HCT116 (cell line): ENCODE data around the gene NCSTN. TPM values are rescaled to one million over a fixed set of nuclear protein-coding genes. Genes with fewer than 3 reads are reported as not detected.

Experiments
- ATAC-seq: fragments of 200-7000 bp; cut with Tn5 transposase; 2 replicates; pipeline ENCODE4 v1.9.1; 2020; ENCODE audit warnings: mild to moderate bottlenecking, moderate library complexity
- BruUV-seq: library from RNA; stranded (reverse); fragments of 400-500 nt; replicated peaks from 2 replicates; lab custom pipeline; 2021; lab: Mats Ljungman, UMichigan
- CTCF ChIA-PET: fragments of 300-600 bp; sonication (Branson Sonifier 250); formaldehyde crosslinking; loops from one replicate; lab custom pipeline; 2021; ENCODE audit warnings: antibody characterized with exemption; lab: Charles Lee
- POLR2A ChIA-PET: fragments of 300-600, 350-600 bp; sonication (Branson Sonifier 250); formaldehyde crosslinking; loops from one replicate; lab custom pipeline; 2021; ENCODE audit warnings: antibody characterized with exemption; lab: Charles Lee
- RAD21 ChIA-PET, 2 experiments: fragments of 300-600 bp; sonication (Branson Sonifier 250); formaldehyde crosslinking; loops; one replicate each; lab custom pipeline; 2023; ENCODE audit warnings: low total read pairs in 2 of 2; ENCODE audit not compliant: uncharacterized antibody in 2 of 2, unreplicated experiment in 2 of 2, low non-redundant PET in 1 of 2; lab: Charles Lee
- DNase-seq: peaks from one replicate; pipeline ENCODE4 v3.0.0-alpha.2; 2010; ENCODE audit warnings: low read depth, low spot score
- H2AFZ ChIP-seq: fragments of 200-600 bp; shearing (Covaris generic), sonication (generic); 2 replicates; pipeline ENCODE4 v1.6.1; 2017; ENCODE audit warnings: low read depth, mixed run types, mixed read lengths, antibody characterized with exemption, low read length; ENCODE audit not compliant: poor library complexity, severe bottlenecking
- H3K27ac ChIP-seq: 2 replicates; pipeline ENCODE4 v1.5.1; 2012; ENCODE audit warnings: low read depth, low read length
- H3K27me3 ChIP-seq: fragments of 200-600 bp; sonication (generic); 2 replicates; pipeline ENCODE4 v1.6.1; 2016; ENCODE audit warnings: mixed run types, low read length, mixed read lengths; ENCODE audit not compliant: insufficient read depth
- H3K36me3 ChIP-seq, 2 experiments: fragments of 200-500 bp in 1 of 2; fragments of 200-600 bp in 1 of 2; sonication (Bioruptor generic) in 1 of 2; sonication (generic) in 1 of 2; 2 replicates each; pipeline versions ENCODE4 v1.5.1 to v1.6.1; 2014 to 2016; ENCODE audit warnings: low read length in 2 of 2, inconsistent platforms in 1 of 2, mixed read lengths in 1 of 2, mixed run types in 1 of 2; ENCODE audit not compliant: insufficient read depth in 2 of 2, control insufficient read depth in 1 of 2
- H3K4me1 ChIP-seq, 2 experiments: fragments of 200-600 bp in 1 of 2; sonication (generic) in 1 of 2; 2 replicates each; pipeline versions ENCODE4 v1.5.1 to v1.6.1; 2012 to 2017; ENCODE audit warnings: low read length in 2 of 2, inconsistent platforms in 1 of 2, mild to moderate bottlenecking in 1 of 2, mixed read lengths in 1 of 2, mixed run types in 1 of 2, moderate library complexity in 1 of 2; ENCODE audit not compliant: insufficient read depth in 2 of 2, control insufficient read depth in 1 of 2
- H3K4me2 ChIP-seq: fragments of 200-600 bp; sonication (generic); 2 replicates; pipeline ENCODE4 v1.6.1; 2017; ENCODE audit warnings: mixed run types, low read length, mixed read lengths
- H3K4me3 ChIP-seq, 2 experiments: fragments of 200-600 bp in 1 of 2; sonication (generic) in 1 of 2; replicated peaks in 1 of 2; 2 replicates each; pipeline ENCODE4 v1.5.1; 2011 to 2016; ENCODE audit warnings: low read length in 2 of 2, control low read depth in 1 of 2, low read depth in 1 of 2, mild to moderate bottlenecking in 1 of 2, mixed read lengths in 1 of 2, mixed run types in 1 of 2
- H3K79me2 ChIP-seq: fragments of 200-600 bp; sonication (generic); 2 replicates; pipeline ENCODE4 v1.6.1; 2017; ENCODE audit warnings: mild to moderate bottlenecking, mixed run types, low read length, moderate library complexity, mixed read lengths; ENCODE audit not compliant: insufficient read depth
- H3K9ac ChIP-seq: fragments of 200-600 bp; sonication (generic); 2 replicates; pipeline ENCODE4 v1.6.1; 2016; ENCODE audit warnings: low read length, mixed read lengths
- H3K9me2 ChIP-seq: fragments of 200-600 bp; sonication (generic), shearing (Covaris generic); 2 replicates; pipeline ENCODE4 v1.6.1; 2017; ENCODE audit warnings: mixed run types, mild to moderate bottlenecking, moderate library complexity; ENCODE audit not compliant: insufficient read depth
- H3K9me3 ChIP-seq, 2 experiments: fragments of 200-500 bp in 1 of 2; fragments of 200-600 bp in 1 of 2; sonication (Bioruptor generic) in 1 of 2; sonication (generic) in 1 of 2; 2 replicates each; pipeline ENCODE4 v1.6.1; 2014 to 2017; ENCODE audit warnings: low read length in 2 of 2, mixed read lengths in 2 of 2, inconsistent platforms in 1 of 2, low read depth in 1 of 2, mild to moderate bottlenecking in 1 of 2, mixed run types in 1 of 2, moderate library complexity in 1 of 2; ENCODE audit not compliant: control insufficient read depth in 1 of 2, insufficient read depth in 1 of 2
- H4K20me1 ChIP-seq: fragments of 200-600 bp; sonication (generic), shearing (Covaris generic); 2 replicates; pipeline ENCODE4 v1.6.1; 2017; ENCODE audit warnings: mixed run types, mild to moderate bottlenecking, moderate library complexity; ENCODE audit not compliant: insufficient read depth
- RAD21 ChIP-seq: IDR thresholded peaks from 2 replicates; pipeline ENCODE4 v1.6.1; 2012; ENCODE audit warnings: low read depth, mild to moderate bottlenecking
- TCF7L2 ChIP-seq: IDR thresholded peaks from 2 replicates; pipeline ENCODE4 v1.7.0; 2011; ENCODE audit warnings: borderline replicate concordance, inconsistent platforms; ENCODE audit not compliant: insufficient read depth, insufficient read length; ENCODE audit errors: extremely low read depth
- YY1 ChIP-seq: IDR thresholded peaks from 2 replicates; pipeline ENCODE4 v1.6.1; 2011; ENCODE audit warnings: low read length, low read depth, moderate library complexity, mild to moderate bottlenecking; ENCODE audit not compliant: insufficient replicate concordance; ENCODE audit errors: extremely low read depth
- intact Hi-C: fragments of 100-400 bp; cut with micrococcal nuclease; formaldehyde crosslinking; loops from 2 replicates; pipeline ENCODE4 v1.10.0; 2022
- total RNA-seq: library from RNA; stranded (reverse); gene quantifications from one replicate; pipeline ENCODE4 v1.2.1, GENCODE V29; 2021; ENCODE audit not compliant: unreplicated experiment
- TF ChIP-seq, protein P1 (sequence below): IDR thresholded peaks from 2 replicates; pipeline ENCODE4 v1.6.1; 2011; ENCODE audit warnings: mild to moderate bottlenecking, low read length, moderate library complexity; ENCODE audit not compliant: insufficient replicate concordance; ENCODE audit errors: extremely low read depth
- TF ChIP-seq, protein P2 (sequence below), 3 experiments: fragments of 200-600 bp in 1 of 3; sonication (generic) in 1 of 3; IDR thresholded peaks in 2 of 3; conservative IDR thresholded peaks in 1 of 3; 2 replicates each; pipeline ENCODE4 v1.5.1; 2012 to 2017; ENCODE audit warnings: low read depth in 2 of 3, low read length in 2 of 3, antibody characterized with exemption in 1 of 3, borderline replicate concordance in 1 of 3, control low read depth in 1 of 3, mild to moderate bottlenecking in 1 of 3, mixed read lengths in 1 of 3, mixed run types in 1 of 3, moderate library complexity in 1 of 3; ENCODE audit not compliant: insufficient read depth in 1 of 3
- TF ChIP-seq, protein P3 (sequence below): IDR thresholded peaks from 2 replicates; pipeline ENCODE4 v1.6.1; 2012

Gene NCSTN
- total RNA-seq, 1 experiment from 2014 or later: 68.4 TPM

DNA sequence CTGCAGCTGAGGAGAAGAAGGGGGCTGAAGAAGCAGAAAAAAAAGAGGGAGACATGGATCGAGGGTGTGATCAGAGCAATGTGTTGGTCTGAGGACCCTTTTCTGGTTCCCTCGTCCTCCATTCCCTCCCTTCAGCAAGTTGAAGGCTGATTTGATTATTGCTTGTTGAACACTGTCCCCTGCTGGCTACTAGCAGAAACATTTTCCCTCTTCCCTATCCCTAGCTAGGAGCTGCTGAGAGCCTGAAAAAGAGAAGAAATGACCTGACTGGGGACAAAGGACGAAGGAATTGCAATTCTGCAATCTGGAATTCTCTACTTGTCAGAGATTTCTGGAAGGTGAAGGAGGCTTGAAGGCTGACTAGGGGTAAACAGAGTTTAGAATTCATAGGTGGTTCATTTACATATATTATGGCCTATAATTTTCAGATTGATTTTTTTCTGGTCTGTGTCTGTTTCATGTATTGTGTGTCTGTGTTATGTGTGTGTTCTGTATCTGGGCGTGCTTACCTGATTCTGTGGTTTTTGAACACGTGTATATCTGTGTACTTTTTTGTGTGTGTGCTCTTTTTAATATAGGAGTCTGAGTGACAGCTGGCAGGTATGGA is 33.4 kb downstream of the NCSTN start:
- Histone ChIP-seq H3K36me3 (no peaks in the 10 kb centered on the region), H3K27ac (no peak overlapping the region), H3K4me2 (no peak overlapping the region), H3K9ac (no peak overlapping the region), H4K20me1 (no peaks in the 10 kb centered on the region), H3K4me1 (peaks cover 0 to 8% of the 10 kb centered on the region in 2 experiments; a peak in 1 of 4 replicates), H3K27me3 (no peaks in the 10 kb centered on the region), H3K4me3 (no peak overlapping the region), H3K9me2 (no peaks in the 10 kb centered on the region), H3K79me2 (no peaks in the 10 kb centered on the region), H3K9me3 (no peaks in the 10 kb centered on the region), H2AFZ (no peak overlapping the region)
- ATAC-seq (peak; percentile 92), DNase-seq (peak; percentile 61)
- TF ChIP-seq, protein P1, sequence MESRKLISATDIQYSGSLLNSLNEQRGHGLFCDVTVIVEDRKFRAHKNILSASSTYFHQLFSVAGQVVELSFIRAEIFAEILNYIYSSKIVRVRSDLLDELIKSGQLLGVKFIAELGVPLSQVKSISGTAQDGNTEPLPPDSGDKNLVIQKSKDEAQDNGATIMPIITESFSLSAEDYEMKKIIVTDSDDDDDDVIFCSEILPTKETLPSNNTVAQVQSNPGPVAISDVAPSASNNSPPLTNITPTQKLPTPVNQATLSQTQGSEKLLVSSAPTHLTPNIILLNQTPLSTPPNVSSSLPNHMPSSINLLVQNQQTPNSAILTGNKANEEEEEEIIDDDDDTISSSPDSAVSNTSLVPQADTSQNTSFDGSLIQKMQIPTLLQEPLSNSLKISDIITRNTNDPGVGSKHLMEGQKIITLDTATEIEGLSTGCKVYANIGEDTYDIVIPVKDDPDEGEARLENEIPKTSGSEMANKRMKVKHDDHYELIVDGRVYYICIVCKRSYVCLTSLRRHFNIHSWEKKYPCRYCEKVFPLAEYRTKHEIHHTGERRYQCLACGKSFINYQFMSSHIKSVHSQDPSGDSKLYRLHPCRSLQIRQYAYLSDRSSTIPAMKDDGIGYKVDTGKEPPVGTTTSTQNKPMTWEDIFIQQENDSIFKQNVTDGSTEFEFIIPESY: no peak
- TF ChIP-seq TCF7L2 (no peak), RAD21 (peak; percentile 96), YY1 (no peak)
- TF ChIP-seq, protein P2, sequence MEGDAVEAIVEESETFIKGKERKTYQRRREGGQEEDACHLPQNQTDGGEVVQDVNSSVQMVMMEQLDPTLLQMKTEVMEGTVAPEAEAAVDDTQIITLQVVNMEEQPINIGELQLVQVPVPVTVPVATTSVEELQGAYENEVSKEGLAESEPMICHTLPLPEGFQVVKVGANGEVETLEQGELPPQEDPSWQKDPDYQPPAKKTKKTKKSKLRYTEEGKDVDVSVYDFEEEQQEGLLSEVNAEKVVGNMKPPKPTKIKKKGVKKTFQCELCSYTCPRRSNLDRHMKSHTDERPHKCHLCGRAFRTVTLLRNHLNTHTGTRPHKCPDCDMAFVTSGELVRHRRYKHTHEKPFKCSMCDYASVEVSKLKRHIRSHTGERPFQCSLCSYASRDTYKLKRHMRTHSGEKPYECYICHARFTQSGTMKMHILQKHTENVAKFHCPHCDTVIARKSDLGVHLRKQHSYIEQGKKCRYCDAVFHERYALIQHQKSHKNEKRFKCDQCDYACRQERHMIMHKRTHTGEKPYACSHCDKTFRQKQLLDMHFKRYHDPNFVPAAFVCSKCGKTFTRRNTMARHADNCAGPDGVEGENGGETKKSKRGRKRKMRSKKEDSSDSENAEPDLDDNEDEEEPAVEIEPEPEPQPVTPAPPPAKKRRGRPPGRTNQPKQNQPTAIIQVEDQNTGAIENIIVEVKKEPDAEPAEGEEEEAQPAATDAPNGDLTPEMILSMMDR (IDR thresholded peaks at IDR 0.05 in 2 of 3, conservative IDR thresholded peaks at IDR 0.05 in 1 of 3; ENCODE audit: borderline replicate concordance in 1 of 3, insufficient read depth in 1 of 3, low read depth in 2 of 3, low read length in 2 of 3): peak; percentile 89 to 96 (median 92)
- TF ChIP-seq, protein P3, sequence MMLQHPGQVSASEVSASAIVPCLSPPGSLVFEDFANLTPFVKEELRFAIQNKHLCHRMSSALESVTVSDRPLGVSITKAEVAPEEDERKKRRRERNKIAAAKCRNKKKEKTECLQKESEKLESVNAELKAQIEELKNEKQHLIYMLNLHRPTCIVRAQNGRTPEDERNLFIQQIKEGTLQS: no peak
- RAD21 ChIA-PET: interaction anchor here (0.7 to 1.7 kb wide), 13 partner anchors 32 to 330 kb away, joined by 3 to 8 read pairs (median 4); no protein-coding TSS in a partner anchor
- BruUV-seq: no TSS peak
- intact Hi-C loops: loop anchor here (1.0 to 5.0 kb wide), 3 partner anchors 40 to 275 kb away; partner anchors contain the start of gene CASQ1
- CTCF ChIA-PET: interaction anchor here (0.6 to 5.8 kb wide), 32 partner anchors 10 to 596 kb away, joined by 3 to 51 read pairs (median 6); partner anchors contain the start of genes DCAF8, DUSP23, IGSF8 and NHLH1
- POLR2A ChIA-PET: no interaction called here
